Measurements from ENCODE around the gene RANBP10.
"Not testable (repeated sequence)": the region's sequence is repeated elsewhere in the genome, so short reads cannot be mapped to it uniquely, and the experiment has no call there.

The RANBP10 gene

GRCh38 chr16:67806428-67807147, at the start of gene RANBP10, which contains the start of gene TSNAXIP1:
Gene RANBP10, minus strand, starts transcription at chr16:67806560. Its CDS starts 24 bp downstream, at chr16:67806536.
Gene TSNAXIP1, plus strand, starts transcription at chr16:67806889. Its CDS starts 261 bp downstream, at chr16:67807150.
- DNase-seq, result peak; percentile 100

GRCh38 chr16:67855789-67856188, 49.4 kb upstream of the RANBP10 start:
- DNase-seq, result no peak

GRCh38 chr16:67853670-67854069, 47.3 kb upstream of the RANBP10 start:
- no peak for DNase-seq

GRCh38 chr16:67848118-67848517, 41.8 kb upstream of the RANBP10 start:
- no peak for DNase-seq

- DNase-seq, result peak; percentile 66
These were observed 40.9 kb upstream of the RANBP10 start, which contains the start of gene CENPT for GRCh38 chr16:67847064-67847861. Gene CENPT, minus strand, starts transcription at chr16:67847693. Its CDS starts 13,834 bp downstream, at chr16:67833859.

- DNase-seq, result peak; percentile 99
These were observed 40.1 kb upstream of the RANBP10 start, which contains the start of gene NUTF2 for GRCh38 chr16:67846320-67847063. Gene NUTF2, plus strand, starts transcription at chr16:67846933. Its CDS starts 18,198 bp downstream, at chr16:67865131.

GRCh38 chr16:67846063-67846319, 39.6 kb upstream of the RANBP10 start:
- DNase-seq, result no peak

GRCh38 chr16:67845291-67846062, 39.1 kb upstream of the RANBP10 start:
- no peak for DNase-seq

GRCh38 chr16:67844497-67844896, 38.1 kb upstream of the RANBP10 start:
- DNase-seq, result no peak

GRCh38 chr16:67843343-67843765, 37.0 kb upstream of the RANBP10 start:
- DNase-seq, result no peak

- DNase-seq, result peak; percentile 87
These were observed 36.4 kb upstream of the RANBP10 start for GRCh38 chr16:67842509-67843342.

- DNase-seq, result peak; percentile 100
These were observed 35.6 kb upstream of the RANBP10 start, which contains the start of gene THAP11 for GRCh38 chr16:67841816-67842508. Gene THAP11, plus strand, starts transcription at chr16:67842320. Its CDS starts 235 bp downstream, at chr16:67842555.

GRCh38 chr16:67841198-67841815, 34.9 kb upstream of the RANBP10 start:
- DNase-seq, result no peak

- no peak for DNase-seq
These were observed 31.5 kb upstream of the RANBP10 start for GRCh38 chr16:67837811-67838210.

- DNase-seq, result not testable (repeated sequence)
These were observed 30.8 kb upstream of the RANBP10 start for GRCh38 chr16:67837190-67837589.

- no peak for DNase-seq
These were observed 27.9 kb upstream of the RANBP10 start for GRCh38 chr16:67834242-67834614.

GRCh38 chr16:67833415-67834241, 27.3 kb upstream of the RANBP10 start:
- peak; percentile 95 for DNase-seq

- DNase-seq, result no peak
These were observed 26.7 kb upstream of the RANBP10 start for GRCh38 chr16:67833030-67833414.

- DNase-seq, result no peak
These were observed 22.3 kb upstream of the RANBP10 start for GRCh38 chr16:67828651-67829050.

Measured in retina (tissue), 1 donor.